Activated CD8-positive, alpha-beta memory T cell treated with anti-CD3 and anti-CD28 coated beads, Interleukin-2, amount 50 U/mL, for 24 hours (primary cell): ENCODE measurements around the gene CAMSAP2.
"Not testable (repeated sequence)": the region's sequence is repeated elsewhere in the genome, so short reads cannot be mapped to it uniquely, and the experiment has no call there.

ENCODE experiments used
- DNase-seq: peaks from one replicate; pipeline ENCODE4 v3.0.0-alpha.2; 2020; ENCODE audit errors: extremely low read depth

CAMSAP2 gene

GRCh38 chr1:200780545-200781369, 42.1 kb downstream of the CAMSAP2 start:
- no peak for DNase-seq

- no peak for DNase-seq
These were observed 45.2 kb downstream of the CAMSAP2 start for GRCh38 chr1:200783926-200784325.

- DNase-seq = no peak
These were observed 45.9 kb downstream of the CAMSAP2 start for GRCh38 chr1:200784576-200784975.

- DNase-seq = no peak
These were observed 48.1 kb downstream of the CAMSAP2 start for GRCh38 chr1:200786788-200787187.

DNA sequence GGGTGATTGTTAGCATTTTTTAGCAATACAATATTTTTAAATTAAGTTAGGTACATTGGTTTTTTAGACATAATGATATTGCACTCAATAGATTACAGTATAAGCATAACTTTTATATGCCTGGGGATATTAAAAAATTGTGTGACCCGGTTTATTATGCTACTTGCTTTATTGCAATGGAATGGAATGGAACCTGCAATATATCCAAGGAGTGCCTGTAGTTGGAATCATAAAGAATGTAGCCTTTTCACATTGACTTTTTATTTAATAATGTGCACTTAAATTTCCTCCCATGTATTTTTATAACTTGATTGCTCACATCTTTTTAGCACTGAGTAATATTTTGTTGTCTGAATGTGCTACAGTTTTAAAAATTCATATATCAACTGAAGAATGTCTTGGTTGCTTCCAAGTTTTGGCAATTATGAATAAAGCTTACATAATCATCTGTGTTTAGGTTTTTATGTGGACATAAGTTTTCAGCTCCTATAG, 49.2 kb downstream of the CAMSAP2 start:
- no peak for DNase-seq

DNA sequence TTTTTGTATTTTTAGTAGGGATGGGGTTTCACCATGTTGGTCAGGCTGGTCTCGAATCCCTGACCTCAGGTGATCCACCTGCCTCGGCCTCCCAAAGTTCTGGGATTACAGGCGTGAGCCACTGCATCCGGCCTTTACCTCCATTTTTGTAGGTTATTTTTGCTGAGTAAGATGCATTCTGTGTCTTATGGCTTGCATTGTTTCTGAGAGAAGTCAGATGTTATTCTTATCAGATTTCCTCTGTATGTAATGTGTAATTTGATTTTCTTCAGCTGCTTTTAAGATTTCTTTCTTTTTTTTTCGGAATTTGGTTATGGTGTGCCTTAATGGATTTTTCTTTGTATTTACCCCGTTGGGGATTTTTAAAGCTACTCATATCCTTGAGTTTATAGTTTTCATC, 52.3 kb downstream of the CAMSAP2 start:
- DNase-seq = not testable (repeated sequence)

GRCh38 chr1:200793677-200794076, 55.0 kb downstream of the CAMSAP2 start:
- DNase-seq = no peak

DNA sequence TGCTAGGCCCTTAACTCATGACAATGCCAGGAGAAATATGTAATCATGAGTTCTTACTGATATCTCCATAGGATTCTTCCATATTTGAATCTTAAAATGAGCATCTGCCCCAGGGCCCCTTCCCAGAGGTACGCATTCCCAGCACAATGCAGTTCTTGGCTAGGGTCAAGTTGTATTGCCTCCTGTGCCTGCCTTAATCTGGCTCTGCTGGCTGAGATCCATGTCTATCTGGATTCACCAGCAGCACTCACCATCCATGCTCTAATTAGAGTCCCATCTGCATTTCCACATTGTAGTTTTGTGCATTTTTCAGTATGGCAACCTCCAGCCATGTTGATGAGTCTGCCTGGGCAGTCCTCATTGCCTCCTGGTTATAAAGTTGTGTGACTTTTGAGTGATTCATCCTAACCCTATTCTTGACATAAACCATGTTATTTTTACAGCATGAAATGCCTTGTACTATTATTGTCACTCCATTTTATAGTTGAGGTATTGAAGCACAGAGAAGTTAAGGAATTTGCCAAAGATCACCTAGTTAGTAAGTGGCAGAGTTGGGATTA, 55.9 kb downstream of the CAMSAP2 start:
- DNase-seq = no peak

GRCh38 chr1:200795156-200795555, 56.5 kb downstream of the CAMSAP2 start:
- no peak for DNase-seq

DNA sequence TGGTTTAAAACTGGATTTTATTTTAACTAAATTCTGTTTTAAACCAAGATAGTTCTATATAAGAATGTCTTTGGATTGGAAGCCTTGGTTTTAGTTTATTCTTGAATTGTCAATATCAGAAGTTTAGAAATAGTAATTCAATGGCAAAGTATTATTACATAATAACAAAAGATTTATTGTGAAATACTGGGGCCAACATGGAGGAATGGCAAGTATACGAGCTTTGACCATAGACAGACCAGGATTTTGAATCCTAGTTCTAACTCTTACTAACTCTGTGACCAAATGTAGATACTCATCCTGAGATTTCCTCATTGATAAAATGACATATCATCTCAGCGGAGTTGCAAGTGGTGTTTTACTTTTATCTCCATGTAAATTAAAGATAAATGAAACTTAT, 63.3 kb downstream of the CAMSAP2 start:
- no peak for DNase-seq

- peak; percentile 45 for DNase-seq
These were observed 64.3 kb downstream of the CAMSAP2 start for GRCh38 chr1:200802865-200803512.

GRCh38 chr1:200805719-200806118, 67.0 kb downstream of the CAMSAP2 start:
- no peak for DNase-seq

- DNase-seq = no peak
These were observed 70.2 kb downstream of the CAMSAP2 start for GRCh38 chr1:200808846-200809245.

- no peak for DNase-seq
These were observed 73.0 kb downstream of the CAMSAP2 start for GRCh38 chr1:200811704-200812103.

DNA sequence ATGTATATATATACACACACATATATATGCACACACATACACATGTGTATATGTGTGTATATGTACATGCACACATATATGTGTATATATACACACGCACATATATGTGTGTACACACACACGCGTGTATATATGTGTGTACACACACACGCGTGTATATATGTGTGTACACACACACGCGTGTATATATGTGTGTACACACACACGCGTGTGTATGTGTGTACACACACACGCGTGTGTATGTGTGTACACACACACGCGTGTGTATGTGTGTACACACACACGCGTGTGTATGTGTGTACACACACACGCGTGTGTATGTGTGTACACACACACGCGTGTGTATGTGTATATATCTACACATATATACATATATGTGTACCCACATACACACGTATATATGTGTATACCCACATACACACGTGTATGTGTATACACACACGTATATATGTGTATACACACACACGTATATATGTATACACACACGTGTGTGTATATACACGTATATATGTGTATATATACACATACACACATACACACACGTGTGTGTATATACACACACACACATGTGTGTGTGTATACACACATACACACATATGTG, 78.0 kb downstream of the CAMSAP2 start:
- DNase-seq = not testable (repeated sequence)

DNA sequence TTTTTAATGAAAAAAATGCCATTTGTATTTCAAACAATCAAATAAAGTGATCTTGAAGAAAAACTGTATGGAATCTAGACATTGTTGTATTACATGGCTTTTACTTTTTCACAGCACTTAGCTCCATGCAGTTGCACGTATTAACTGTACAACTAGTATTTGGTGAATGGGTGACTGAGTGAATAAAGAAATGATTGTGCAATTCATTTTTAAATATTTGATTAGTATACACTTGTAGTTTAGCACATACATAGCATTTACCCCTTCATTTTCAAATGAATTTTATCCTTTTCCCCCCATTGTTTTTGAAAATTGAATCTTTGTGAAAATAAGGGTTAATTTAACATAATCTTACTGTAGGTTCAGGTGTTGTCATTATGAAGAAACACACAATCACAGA, 79.6 kb downstream of the CAMSAP2 start:
- DNase-seq = no peak

DNA sequence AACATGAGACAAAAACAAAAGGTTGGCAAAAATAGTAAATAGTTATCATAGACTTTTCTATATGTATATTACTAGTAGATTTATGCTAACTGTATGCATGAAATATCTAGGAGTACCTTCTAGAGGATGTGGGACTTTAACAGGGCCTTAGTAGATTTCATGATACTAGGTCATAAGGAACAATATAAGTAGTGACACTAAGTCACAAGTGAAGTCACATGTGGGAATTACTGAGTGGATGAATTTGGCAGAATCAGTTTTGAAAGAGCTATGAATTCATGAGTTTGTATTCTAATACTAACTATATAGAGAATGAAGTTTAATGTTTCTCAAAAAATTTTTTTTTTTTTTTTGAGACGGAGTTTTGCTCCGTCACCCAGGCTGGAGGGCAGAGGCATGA, 81.0 kb downstream of the CAMSAP2 start:
- no peak for DNase-seq

DNA sequence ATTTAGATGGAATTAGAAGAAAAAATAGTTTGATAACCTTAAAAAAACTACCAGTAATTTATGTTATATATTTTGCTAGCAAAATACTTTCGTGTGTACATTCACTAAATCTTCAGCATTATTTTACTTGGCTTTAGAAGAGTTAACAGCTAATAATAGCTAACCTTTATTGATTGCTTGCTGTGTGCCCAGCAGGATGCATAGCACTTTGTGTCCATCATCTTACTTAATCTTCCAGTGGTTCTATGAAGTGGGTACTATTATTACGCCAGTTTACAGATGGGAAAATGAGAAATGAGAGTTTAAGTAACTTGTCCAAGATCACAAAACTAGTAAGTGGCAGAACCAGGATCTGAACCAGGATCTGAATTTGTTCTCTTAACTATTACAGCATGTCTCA, 92.4 kb downstream of the CAMSAP2 start:
- no peak for DNase-seq

- DNase-seq = no peak
These were observed 95.7 kb downstream of the CAMSAP2 start for GRCh38 chr1:200834383-200834782.

- no peak for DNase-seq
These were observed 97.5 kb downstream of the CAMSAP2 start for GRCh38 chr1:200836213-200836612.

DNA sequence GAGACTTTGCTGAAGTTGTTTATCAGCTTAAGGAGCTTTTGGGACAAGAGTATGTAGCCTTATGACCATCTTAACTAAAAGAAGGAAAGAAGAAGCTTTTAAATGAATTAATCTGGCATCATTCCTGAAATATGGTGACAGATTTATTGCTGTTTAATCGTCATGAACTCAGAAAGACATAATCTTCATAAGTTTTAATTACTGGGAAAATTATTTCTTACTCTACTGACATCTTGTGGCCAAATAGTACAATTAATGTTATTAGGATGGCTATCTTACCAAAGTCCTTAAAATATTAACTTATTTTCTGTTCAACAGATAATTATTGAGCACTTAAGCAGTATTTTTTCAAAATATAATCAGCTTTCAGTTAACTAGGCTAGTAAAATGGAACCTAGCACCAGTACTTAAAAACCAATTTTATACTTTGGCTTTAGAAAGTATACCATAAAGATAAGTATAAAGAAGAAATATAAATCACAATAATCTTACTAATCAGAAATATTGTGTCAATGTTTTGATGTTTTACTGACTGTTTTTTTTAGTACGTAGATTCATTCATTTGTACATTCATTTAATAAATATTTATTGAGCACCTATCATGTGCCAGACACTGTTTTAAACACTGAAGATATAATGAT, 99.4 kb downstream of the CAMSAP2 start:
- no peak for DNase-seq
